ENCODE measurements around the gene SIM2. TPM values are rescaled to one million over a fixed set of nuclear protein-coding genes. Genes with fewer than 3 reads are reported as not detected.
"Not testable (repeated sequence)": the region's sequence is repeated elsewhere in the genome, so short reads cannot be mapped to it uniquely, and the experiment has no call there.

The SIM2 gene
- total RNA-seq: not detected

DNA sequence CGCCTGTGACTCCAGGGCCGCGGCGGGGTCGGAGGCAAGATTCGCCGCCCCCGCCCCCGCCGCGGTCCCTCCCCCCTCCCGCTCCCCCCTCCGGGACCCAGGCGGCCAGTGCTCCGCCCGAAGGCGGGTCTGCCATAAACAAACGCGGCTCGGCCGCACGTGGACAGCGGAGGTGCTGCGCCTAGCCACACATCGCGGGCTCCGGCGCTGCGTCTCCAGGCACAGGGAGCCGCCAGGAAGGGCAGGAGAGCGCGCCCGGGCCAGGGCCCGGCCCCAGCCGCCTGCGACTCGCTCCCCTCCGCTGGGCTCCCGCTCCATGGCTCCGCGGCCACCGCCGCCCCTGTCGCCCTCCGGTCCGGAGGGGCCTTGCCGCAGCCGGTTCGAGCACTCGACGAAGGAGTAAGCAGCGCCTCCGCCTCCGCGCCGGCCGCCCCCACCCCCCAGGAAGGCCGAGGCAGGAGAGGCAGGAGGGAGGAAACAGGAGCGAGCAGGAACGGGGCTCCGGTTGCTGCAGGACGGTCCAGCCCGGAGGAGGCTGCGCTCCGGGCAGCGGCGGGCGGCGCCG is at the start of gene SIM2:
SIM2 (plus strand) TSS at position 135 of the 565 bp plus-strand sequence. CDS start 632 bp downstream, outside the sequence.
- no peak for DNase-seq

DNA sequence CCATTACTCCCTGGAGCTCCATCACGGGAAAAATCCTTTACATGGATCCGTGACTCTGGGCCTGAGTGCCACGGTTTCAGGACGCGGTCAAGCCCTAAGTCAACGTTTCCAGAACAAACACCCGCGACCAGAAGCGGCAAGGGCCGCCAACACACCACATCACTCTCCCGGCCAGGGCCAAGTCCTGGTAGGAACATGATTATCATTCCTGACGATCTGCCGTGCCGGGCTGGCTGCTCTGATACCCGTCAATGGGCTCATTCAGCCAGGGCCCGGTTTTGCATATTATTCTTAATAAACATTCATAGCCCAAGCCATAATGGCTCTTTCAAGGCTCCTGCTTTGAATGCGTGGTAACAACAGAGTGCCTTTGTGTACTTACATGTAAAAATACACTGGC is 44.6 kb upstream of the SIM2 start:
- DNase-seq: no peak

- no peak for DNase-seq
Measured at GRCh38 chr21:36654796-36655325, 44.1 kb upstream of the SIM2 start.

DNA sequence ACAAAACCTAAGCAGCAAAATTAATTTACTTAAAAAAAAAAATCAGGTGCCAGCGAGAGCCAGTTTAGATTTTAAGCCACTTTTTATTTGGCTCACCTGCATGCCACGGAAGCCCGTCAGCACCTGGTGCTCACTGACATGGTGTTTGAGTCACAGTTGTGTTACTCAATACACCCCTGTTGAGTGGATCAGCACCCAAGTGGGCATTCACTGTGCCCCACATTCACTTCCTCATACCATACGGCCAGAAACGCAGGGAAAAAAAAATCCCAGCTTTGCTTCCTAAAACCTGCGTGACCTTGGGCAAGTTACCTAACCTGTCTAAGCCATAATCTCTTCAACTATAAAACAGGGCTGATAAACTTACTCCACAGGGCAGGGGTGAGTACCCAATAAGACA is 42.8 kb upstream of the SIM2 start:
- no peak for DNase-seq

DNA sequence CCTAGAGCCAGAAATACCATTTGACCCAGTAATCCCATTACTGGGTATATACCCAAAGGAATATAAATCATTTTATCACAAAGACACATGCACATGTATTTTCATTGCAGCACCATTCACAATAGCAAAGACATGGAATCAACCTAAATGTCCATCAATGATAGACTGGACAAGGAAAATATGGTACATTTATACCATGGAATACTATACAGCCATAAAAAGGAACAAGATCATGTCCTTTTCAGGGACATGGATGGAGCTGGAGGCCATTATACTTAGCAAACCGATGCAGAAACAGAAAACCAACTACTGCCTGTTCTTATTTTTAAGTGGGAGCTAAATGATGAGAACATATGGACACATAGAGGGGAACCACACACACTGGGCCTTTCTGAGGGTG is 41.6 kb upstream of the SIM2 start:
- DNase-seq: not testable (repeated sequence)

DNA sequence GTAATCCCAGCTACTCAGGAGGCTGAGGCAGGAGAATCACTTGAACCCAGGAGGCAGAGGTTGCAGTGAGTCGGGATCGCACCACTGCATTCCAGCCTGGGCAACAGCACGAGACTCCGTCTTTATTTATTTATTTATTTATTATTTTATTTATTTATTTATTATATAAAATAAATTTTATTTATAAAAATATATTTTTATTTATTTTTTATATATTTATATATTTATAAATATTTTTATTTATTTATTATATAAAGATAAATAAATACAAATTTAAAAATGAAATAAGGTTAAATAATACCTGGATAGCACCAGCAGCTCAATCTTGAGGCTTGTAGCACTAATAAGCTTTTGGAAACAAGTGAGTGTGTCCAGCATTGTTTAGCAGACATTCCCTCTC is 40.9 kb upstream of the SIM2 start:
- no peak for DNase-seq

DNA sequence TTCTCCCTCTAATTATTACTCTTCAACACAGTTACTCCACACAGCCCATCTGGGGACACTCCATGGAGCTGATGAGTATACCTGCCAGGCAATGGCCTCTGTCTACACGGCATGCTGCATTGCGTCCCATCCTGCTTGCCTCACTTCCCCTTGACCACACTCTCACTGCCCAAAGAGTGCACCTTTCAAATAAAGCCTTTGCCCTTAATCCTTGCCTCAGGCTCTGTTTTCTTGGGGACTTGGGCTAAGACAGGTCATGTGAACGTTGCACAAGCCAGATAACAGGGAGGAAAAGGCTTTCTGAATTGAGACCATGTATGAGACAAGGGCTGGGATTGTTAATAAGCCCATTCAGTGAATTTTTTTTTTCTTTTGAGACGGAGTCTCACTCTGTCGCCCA is 40.0 kb upstream of the SIM2 start:
- DNase-seq: no peak

DNA sequence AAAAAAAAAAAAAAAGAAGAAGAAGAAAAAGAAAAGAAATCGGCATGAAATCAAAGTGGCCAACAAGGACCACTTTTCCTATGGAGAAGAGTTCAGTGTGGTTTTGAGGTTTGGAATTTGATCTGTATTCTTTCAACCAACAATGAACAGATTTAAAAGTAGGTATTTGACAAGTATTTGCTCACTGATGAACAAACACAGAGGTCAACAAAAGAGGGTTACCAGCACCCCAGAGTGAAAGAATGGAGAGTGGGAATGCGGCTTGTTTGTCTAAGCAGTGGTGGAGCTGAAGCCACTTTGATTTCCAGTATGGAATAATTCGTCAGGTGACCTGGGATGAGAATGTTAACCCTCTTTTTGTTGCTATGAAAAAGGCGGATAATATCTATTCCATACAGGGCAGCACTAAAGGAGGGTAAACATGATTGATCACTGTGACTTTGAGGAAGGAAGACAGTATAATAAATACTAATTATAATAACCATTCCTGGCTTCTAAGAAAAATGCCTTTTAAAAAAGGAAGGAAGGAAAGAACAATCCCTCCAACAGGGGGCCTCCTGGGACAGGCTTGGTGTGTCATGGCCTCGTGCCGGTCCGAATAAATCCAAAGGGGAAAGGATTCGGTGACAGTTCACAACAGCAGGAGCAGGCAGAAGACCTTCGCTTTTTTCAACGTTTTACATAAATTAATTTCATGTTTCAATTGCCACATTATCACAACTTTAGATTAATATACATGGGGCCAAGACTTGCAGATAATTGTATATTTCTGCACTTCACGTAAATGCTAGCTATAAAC is 37.2 kb upstream of the SIM2 start:
- no peak for DNase-seq

DNA sequence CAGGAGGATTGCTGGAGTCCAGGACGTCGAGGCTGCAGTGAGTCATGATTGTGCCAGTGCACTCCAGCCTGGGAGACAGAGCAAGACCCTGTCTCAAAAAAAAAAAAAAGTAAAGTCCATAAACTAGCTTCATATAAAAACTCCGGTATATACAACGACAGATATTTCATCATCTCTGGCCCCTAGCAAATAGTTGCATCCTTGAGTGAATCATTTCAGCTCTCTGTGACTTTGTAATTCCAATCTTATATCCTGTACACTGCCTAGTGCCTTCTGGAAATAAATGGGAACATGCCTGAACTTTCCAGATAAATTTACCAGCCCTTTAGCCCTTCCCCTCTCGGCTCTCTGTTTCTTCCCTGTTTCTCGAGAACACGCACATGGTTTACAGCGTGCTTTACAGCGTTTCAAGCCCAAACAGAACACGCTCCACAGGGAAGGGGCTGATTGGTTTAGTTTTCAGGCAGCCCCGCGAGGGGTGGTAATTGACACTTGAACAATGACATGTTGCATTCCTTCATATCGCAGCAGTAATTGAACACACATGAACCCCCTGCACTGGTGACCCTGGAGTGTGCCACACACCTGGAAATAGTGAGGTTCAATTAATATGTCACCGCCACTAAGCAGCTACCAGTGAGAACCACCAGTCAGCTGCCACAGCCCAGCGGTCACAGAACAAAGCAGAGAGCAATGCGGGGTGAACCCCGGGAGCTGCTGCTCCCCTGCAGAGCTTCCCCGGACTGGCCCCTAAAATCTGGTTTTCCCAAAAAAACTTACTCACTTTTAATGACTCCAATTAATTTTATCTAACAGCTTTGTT is 35.7 kb upstream of the SIM2 start:
- DNase-seq: no peak

DNA sequence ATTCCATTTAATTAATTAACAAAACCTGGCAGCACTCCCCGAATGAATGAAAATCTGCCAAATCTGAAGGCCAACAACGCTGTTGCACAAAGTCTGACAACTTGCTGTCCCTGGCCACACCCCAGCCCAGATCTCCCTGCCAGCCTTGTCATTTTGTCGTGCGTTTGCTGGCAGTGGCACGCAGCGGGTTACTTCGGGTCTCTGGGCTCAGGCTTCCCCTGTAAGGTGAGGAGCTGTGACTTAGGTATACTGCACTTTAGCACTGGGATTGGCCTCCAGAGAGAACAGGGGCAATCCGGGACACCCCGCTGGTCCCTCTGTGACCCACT is 34.3 kb upstream of the SIM2 start:
- DNase-seq: no peak

DNA sequence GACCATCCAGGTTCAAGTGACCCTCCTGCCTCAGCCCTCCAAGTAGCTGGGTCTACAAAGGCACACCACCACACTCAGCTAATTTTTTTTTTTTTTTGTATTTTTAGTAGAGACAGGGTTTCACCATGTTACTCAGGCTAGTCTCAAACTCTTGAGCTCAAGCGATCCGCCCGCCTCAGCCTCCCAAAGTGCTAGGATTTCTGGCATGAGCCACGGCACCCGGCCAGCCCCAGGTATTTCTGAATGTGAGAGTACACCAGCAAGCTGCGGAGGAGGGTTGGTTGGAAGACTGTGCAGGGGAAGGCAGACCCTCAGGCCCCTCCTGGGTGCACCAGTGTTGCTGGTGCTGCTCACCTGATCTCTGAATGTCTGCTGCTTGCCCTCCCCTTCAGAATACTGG is 33.1 kb upstream of the SIM2 start:
- DNase-seq: no peak

GRCh38 chr21:36668713-36669112 is 30.2 kb upstream of the SIM2 start:
- no peak for DNase-seq

DNA sequence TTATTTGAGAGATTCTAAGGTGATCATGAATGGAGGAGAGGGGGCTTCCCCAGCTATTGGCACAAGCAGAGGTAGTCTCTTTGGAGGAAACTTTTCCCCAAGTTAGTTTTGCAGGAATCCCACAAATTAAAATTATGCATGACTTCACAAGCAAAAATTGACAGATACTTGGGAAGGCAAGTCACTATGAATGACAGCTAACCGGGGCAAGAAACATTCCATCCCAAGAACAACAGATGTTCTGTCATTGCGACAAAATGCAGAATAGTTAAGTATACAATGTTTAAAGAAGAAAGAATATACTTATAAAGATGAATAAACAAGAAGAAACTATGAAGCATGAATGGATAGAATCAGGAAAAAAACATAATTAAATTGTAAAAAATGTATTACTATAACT is 27.1 kb upstream of the SIM2 start:
- no peak for DNase-seq

GRCh38 chr21:36672296-36672695 is 26.6 kb upstream of the SIM2 start:
- DNase-seq: not testable (repeated sequence)

DNA sequence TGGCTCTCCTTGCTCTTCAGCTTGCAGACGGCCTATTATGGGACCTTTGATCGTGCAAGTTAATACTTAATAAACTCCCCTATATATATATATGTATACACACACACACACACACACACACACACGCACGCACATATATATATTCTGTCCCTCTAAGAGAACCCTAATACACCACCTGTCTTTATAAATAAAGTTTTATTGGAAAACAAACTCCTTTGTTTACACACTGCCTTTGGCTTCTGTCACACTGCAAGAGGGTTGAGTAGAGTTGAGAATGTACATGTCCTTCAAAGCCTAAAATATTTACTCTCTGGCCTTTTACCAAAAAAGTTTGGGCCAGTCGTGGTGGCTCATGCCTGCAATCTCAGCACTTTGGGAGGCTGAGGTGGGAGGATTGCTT is 26.2 kb upstream of the SIM2 start:
- no peak for DNase-seq

- no peak for DNase-seq
Measured at GRCh38 chr21:36676039-36676950, 22.6 kb upstream of the SIM2 start.

DNA sequence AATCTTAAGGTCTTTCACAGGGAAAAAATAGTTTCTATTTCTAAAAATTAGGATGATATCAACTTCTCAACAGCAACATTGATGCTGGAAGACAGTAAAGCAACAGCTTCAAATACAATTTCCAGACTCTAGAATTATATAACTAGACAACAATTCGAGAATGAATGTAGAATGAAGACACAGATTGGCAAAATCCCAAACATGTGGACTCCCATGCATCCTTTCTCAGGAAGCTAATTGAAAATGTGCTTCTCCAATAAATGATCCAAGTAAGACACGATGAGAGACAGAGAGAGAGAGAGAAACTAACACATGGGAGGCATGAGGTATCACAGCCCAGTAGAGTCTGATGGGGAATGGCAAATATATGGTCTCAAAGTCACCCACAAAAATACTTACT is 21.5 kb upstream of the SIM2 start:
- DNase-seq: peak; percentile 88

GRCh38 chr21:36678538-36678937 is 20.4 kb upstream of the SIM2 start:
- no peak for DNase-seq

DNA sequence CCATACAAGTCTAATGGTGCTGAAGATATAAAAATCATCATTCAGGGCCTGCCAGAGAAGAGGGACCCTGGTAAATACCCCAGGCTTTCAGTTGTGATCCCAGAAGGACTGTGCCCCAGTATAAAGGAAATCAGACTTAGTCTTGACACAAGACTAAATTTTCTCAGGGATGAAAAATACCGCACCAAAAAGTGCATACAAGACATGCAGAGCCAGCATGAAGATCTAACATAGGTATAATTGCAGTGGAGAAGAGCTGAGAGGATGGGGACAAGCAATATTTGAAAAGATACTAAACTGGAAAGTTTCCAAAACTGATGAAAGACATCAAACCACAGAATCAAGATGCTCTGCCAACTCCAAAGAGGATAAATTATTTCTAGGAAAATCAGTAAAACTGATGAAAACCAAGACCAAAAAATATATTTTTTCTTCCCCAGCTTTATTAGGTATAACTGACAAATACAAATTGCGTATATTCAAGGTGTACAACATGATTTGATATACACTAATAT is 17.7 kb upstream of the SIM2 start:
- DNase-seq: no peak

- no peak for DNase-seq
Measured at GRCh38 chr21:36684957-36685714, 13.8 kb upstream of the SIM2 start.

- DNase-seq: no peak
Measured at GRCh38 chr21:36686955-36687354, 12.0 kb upstream of the SIM2 start.
